Endothelial cell (in vitro differentiated cells): ENCODE results near the gene AUH. TPM values are rescaled to one million over a fixed set of nuclear protein-coding genes. Genes with fewer than 3 reads are reported as not detected.
"Not testable (repeated sequence)": the region's sequence is repeated elsewhere in the genome, so short reads cannot be mapped to it uniquely, and the experiment has no call there.

Source experiments
- DNase-seq: peaks from one replicate; pipeline ENCODE4 v3.0.0; 2021; ENCODE audit warnings: low spot score
- H3K27ac Mint-ChIP-seq: one replicate; pipeline ENCODE4 v1.8.0; 2021; ENCODE audit warnings: mixed read lengths, inconsistent platforms; ENCODE audit not compliant: unreplicated experiment
- H3K27me3 Mint-ChIP-seq: one replicate; pipeline ENCODE4 v1.8.0; 2021; ENCODE audit warnings: mild to moderate bottlenecking, moderate library complexity, mixed read lengths, inconsistent platforms; ENCODE audit not compliant: unreplicated experiment
- H3K36me3 Mint-ChIP-seq: one replicate; pipeline ENCODE4 v1.8.0; 2021; ENCODE audit warnings: mild to moderate bottlenecking, low read depth, mixed read lengths, inconsistent platforms; ENCODE audit not compliant: unreplicated experiment
- H3K4me1 Mint-ChIP-seq: one replicate; pipeline ENCODE4 v1.8.0; 2021; ENCODE audit warnings: mild to moderate bottlenecking, mixed read lengths, inconsistent platforms; ENCODE audit not compliant: unreplicated experiment
- H3K4me3 Mint-ChIP-seq: one replicate; pipeline ENCODE4 v1.8.0; 2021; ENCODE audit warnings: mild to moderate bottlenecking, mixed read lengths, inconsistent platforms; ENCODE audit not compliant: unreplicated experiment
- H3K9me3 Mint-ChIP-seq: one replicate; pipeline ENCODE4 v1.8.0; 2021; ENCODE audit warnings: mixed read lengths, inconsistent platforms; ENCODE audit not compliant: unreplicated experiment
- CTCF ChIP-seq: fragments of 200-600 bp; sonication (generic); IDR thresholded peaks from one replicate; pipeline ENCODE4 v1.5.0; 2021; ENCODE audit warnings: antibody characterized with exemption; ENCODE audit not compliant: unreplicated experiment
- total RNA-seq: library from RNA; stranded (reverse); fragmentation: NEBNext Ultra II Directional; extraction: Animal tissue kit (Norgen Biotek cat#: 25700); gene quantifications from one replicate; pipeline ENCODE4 v1.2.1, GENCODE V29; 2021; ENCODE audit not compliant: unreplicated experiment

Gene AUH
- total RNA-seq, 1 donor from 2014 or later, result 14.4 TPM

- TF ChIP-seq CTCF, result no peak
These were observed 17.7 kb upstream of the AUH start for GRCh38 chr9:91379426-91379825.

DNA sequence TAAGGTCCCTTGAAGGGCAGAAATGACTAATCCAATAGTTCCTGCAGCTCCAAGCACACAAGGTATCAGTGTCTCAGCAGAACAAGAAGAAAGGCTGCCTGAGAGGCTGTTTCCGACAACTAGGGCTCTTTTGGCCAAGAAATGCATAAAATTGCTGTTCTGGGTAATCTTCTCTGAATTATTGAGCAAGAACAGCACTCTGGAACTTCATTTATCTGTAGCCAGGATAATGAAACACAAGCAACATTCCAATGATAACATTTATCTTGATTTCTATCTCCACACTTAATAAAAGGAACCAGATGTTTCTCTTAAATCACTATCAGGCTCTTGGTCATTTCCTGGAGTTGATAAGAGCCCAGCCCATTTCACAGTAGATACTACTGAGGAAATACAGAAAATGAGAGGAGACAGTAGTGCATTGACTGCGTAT is 17.0 kb upstream of the AUH start:
- no peak for TF ChIP-seq CTCF
- H3K4me1 Mint-ChIP-seq, result no peaks in the 10 kb centered on the region
- no peaks in the 10 kb centered on the region for H3K36me3 Mint-ChIP-seq
- DNase-seq, result no peak
- no peaks in the 10 kb centered on the region for H3K27me3 Mint-ChIP-seq
- no peak overlapping the region for H3K27ac Mint-ChIP-seq
- no peak overlapping the region for H3K4me3 Mint-ChIP-seq
- no peaks in the 10 kb centered on the region for H3K9me3 Mint-ChIP-seq

More at GRCh38 chr9:91379426-91379825, 17.7 kb upstream of the AUH start:
- no peaks in the 10 kb centered on the region for H3K36me3 Mint-ChIP-seq
- H3K4me1 Mint-ChIP-seq, result no peaks in the 10 kb centered on the region
- H3K27me3 Mint-ChIP-seq, result no peaks in the 10 kb centered on the region
- H3K27ac Mint-ChIP-seq, result no peak overlapping the region
- DNase-seq, result no peak
- H3K4me3 Mint-ChIP-seq, result no peak overlapping the region
- no peaks in the 10 kb centered on the region for H3K9me3 Mint-ChIP-seq

DNA sequence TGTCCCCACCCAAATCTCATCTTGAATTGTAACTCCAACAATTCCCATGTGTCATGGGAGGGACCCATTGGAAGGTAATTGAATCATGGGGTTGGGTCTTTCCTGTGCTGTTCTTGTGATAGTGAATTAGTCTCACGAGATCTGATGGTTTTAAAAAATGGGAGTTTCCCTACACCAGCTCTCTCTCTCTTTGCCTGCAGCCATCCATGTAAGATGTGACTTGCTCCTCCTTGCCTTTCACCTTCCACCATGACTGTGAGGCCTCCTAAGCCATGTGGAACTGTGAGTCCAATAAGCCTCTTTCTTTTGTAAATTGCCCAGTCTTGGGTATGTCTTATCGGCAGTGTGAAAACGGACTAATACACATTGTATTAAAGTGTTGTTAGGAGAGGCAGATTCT is 16.3 kb upstream of the AUH start:
- not testable (repeated sequence) for H3K27ac Mint-ChIP-seq, H3K9me3 Mint-ChIP-seq, H3K27me3 Mint-ChIP-seq, H3K4me3 Mint-ChIP-seq, H3K36me3 Mint-ChIP-seq, H3K4me1 Mint-ChIP-seq, DNase-seq

GRCh38 chr9:91376239-91376638 is 14.5 kb upstream of the AUH start:
- no peaks in the 10 kb centered on the region for H3K4me1 Mint-ChIP-seq
- H3K9me3 Mint-ChIP-seq, result no peaks in the 10 kb centered on the region
- H3K4me3 Mint-ChIP-seq, result no peak overlapping the region
- DNase-seq, result no peak
- TF ChIP-seq CTCF, result no peak
- no peaks in the 10 kb centered on the region for H3K36me3 Mint-ChIP-seq
- H3K27ac Mint-ChIP-seq, result no peak overlapping the region
- peaks cover 1% of the 10 kb centered on the region for H3K27me3 Mint-ChIP-seq

GRCh38 chr9:91374939-91375338 is 13.2 kb upstream of the AUH start:
- Mint-ChIP-seq H3K4me3 (no peak overlapping the region), H3K9me3 (no peaks in the 10 kb centered on the region), H3K4me1 (no peaks in the 10 kb centered on the region), H3K27ac (no peak overlapping the region), H3K27me3 (peaks cover 3% of the 10 kb centered on the region), H3K36me3 (no peaks in the 10 kb centered on the region)
- TF ChIP-seq CTCF, result no peak
- no peak for DNase-seq

GRCh38 chr9:91371894-91372293 is 10.2 kb upstream of the AUH start:
- no peaks in the 10 kb centered on the region for H3K9me3 Mint-ChIP-seq
- H3K27me3 Mint-ChIP-seq, result peaks cover 3% of the 10 kb centered on the region
- TF ChIP-seq CTCF, result no peak
- DNase-seq, result no peak
- H3K4me1 Mint-ChIP-seq, result peaks cover 6% of the 10 kb centered on the region
- no peak overlapping the region for H3K4me3 Mint-ChIP-seq
- H3K36me3 Mint-ChIP-seq, result no peaks in the 10 kb centered on the region
- H3K27ac Mint-ChIP-seq, result no peak overlapping the region

DNA sequence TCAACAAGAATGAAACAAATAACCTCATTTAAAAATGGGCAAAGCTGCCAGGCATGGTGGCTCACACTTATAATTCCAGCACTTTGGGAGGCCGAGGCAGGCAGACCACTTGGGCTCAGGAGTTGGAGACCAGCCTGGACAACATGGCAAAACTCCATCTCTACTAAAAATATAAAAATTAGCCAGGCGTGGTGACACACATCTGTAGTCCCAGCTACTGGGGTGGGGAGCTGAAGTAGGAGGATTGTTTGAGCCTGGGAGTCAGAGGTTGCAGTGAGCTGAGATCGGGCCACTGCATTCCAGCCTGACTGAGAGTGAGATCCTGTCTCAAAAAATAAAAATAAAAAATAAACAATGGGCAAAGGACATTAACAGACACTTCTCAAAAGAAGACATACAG is 8.3 kb upstream of the AUH start:
- H3K4me3 Mint-ChIP-seq, DNase-seq, H3K27me3 Mint-ChIP-seq, H3K27ac Mint-ChIP-seq, H3K36me3 Mint-ChIP-seq, H3K9me3 Mint-ChIP-seq, H3K4me1 Mint-ChIP-seq: not testable (repeated sequence)
